Activated T-cell treated with anti-CD3 and anti-CD28 coated beads for 1 hour (primary cell): Measurements from ENCODE around the gene MIEF2.
"Not testable (repeated sequence)": the region's sequence is repeated elsewhere in the genome, so short reads cannot be mapped to it uniquely, and the experiment has no call there.

ENCODE experiments used
- DNase-seq: peaks from one replicate; pipeline ENCODE4 v3.0.0-alpha.2; 2020; ENCODE audit warnings: low read depth

Gene MIEF2, protein sequence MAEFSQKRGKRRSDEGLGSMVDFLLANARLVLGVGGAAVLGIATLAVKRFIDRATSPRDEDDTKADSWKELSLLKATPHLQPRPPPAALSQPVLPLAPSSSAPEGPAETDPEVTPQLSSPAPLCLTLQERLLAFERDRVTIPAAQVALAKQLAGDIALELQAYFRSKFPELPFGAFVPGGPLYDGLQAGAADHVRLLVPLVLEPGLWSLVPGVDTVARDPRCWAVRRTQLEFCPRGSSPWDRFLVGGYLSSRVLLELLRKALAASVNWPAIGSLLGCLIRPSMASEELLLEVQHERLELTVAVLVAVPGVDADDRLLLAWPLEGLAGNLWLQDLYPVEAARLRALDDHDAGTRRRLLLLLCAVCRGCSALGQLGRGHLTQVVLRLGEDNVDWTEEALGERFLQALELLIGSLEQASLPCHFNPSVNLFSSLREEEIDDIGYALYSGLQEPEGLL

GRCh38 chr17:18260332-18261145 is at the start of gene MIEF2:
TSS of gene MIEF2 (plus strand) at chr17:18260662. CDS start at chr17:18262721, 2,059 bp downstream.
- peak; percentile 90 for DNase-seq

GRCh38 chr17:18213666-18214270 is 46.7 kb upstream of the MIEF2 start:
- no peak for DNase-seq

GRCh38 chr17:18216906-18217305 is 43.6 kb upstream of the MIEF2 start:
- DNase-seq, result not testable (repeated sequence)

GRCh38 chr17:18217412-18218015 is 42.9 kb upstream of the MIEF2 start:
- peak; percentile 60 for DNase-seq

- DNase-seq, result no peak
Measured at GRCh38 chr17:18218756-18219415, 41.6 kb upstream of the MIEF2 start.

DNA sequence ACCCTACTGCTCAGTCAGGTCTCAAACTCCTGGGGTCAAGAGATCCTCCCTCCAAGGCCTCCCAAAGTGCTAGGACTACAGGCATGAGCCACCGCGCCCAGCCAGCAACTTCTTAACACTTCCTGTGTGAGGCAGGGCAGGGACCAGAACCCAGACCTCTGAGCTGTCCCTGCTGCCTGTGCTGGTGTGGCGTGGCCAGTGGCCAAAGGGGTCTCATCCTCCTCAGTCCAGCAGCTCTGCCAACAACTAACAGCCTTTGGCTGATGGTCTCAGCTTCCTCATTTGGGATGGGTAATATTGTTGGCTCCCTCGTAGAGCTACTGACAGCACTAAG is 36.4 kb upstream of the MIEF2 start:
- DNase-seq, result no peak

GRCh38 chr17:18224387-18225120 is 35.9 kb upstream of the MIEF2 start:
- DNase-seq, result no peak

GRCh38 chr17:18225121-18225641 is 35.3 kb upstream of the MIEF2 start, which contains the start of gene LLGL1:
TSS of gene LLGL1 (plus strand) at chr17:18225635. CDS start at chr17:18225683, 48 bp downstream.
- DNase-seq, result peak; percentile 94

DNA sequence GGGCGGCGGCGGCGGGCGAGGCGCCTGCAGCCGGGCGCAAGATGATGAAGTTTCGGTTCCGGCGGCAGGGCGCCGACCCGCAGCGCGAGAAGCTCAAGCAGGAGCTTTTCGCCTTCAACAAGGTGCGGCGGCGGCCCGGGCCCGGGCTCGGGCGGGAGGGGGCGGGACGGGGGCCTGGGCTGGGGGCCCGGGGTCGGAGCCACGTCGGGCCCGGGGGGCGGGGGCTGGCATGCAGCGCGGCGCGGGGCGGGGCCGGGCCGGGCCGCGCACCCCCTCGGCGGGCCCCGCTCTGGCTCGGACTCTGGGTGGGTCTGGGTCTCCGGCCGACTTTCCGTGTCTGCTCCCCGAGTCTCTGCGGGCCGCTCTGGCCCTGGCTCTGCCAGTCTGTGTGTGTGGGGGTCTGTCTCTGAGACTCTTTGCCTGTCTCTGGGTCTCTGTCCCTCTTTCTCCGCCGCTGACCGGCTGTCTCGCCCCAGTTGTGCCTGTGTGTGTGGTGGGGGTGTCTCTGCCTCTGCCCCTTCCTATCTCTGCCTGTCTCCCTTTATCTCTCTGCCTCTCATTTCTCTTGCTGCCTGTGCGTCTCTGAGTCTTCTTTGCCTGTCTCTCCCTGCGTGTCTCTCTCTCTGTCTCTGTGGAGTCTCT is 34.7 kb upstream of the MIEF2 start:
- DNase-seq, result no peak

DNA sequence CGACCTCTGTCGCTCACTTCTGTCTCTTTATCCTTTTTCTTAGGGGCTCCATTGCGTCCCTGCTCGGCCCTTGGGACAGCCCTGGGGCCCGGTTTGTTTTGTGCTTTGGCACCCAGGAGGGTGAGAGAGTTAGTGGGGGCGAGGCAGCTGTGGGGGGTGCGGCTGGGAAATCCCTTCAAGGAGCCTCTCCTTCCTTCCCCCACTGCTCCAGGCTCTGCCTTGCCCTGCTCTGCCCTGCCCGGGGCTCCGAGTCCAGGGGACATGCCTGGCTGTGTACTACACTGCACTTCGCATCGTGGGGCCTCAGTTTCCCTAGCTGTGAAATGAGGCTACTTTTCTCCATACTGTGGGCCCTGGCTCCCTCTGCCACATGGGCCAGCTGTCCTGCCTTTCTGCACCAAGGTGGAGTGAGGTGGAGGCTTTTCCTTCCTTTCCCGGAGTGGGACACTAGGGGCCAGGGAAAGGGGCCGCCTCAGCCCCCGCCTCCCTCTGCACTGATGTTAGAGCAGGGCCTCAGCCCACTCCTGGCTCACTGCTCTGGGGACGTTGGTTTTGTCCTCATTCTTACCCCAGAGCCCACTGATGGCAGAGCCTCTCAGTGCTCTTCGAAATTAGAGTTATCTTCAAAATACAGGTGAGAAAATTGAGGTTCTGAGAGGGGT is 34.0 kb upstream of the MIEF2 start:
- DNase-seq, result no peak

- DNase-seq, result no peak
Measured at GRCh38 chr17:18227635-18228034, 32.8 kb upstream of the MIEF2 start.

DNA sequence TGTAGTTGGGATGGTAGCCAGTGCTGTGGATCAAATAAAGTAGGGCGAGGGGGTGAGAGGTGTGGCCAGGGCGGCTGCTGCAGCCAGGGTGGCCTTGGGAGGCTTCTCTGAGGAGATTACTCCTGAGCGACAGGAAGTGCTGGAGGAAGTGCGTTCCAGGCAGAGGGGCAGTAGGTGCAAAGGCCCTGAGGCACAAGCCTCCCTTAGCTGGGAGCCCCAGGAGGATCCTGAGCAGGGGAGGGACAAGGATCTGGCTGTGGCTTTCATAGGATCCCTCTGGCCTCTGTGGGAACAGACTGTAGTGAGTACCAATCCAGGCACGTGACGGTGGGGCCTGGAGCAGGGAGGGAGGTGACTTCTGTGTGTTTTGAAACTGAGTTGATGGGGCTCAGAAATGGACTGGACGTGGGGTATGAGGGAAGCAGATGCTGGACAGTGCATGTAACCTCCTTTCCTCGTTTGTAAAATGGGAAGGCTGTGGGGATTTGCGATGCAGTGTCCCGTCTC is 32.2 kb upstream of the MIEF2 start:
- DNase-seq, result no peak

DNA sequence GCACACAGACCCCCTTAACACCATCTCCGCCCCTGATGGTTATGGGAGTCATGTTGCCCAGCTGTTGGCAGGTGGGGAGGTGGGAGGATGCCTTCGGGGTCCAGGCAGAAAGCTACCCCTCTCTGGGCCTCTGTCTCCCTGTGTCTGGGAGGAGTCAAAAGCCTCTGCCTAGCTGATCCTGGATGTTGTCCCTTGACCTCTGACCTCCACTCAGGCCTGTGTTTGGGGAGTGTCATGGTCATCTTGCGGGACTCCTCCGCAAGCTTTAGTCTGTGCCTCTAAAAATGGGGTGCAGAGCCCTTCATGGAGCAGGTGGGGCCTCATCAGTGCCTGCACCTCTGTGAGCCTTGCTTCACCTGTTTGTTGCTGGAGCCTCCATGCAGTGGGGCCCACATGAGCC is 31.2 kb upstream of the MIEF2 start:
- DNase-seq, result no peak

- DNase-seq, result no peak
Measured at GRCh38 chr17:18229771-18230170, 30.7 kb upstream of the MIEF2 start.

- no peak for DNase-seq
Measured at GRCh38 chr17:18230288-18231141, 29.9 kb upstream of the MIEF2 start.

GRCh38 chr17:18231164-18231563 is 29.3 kb upstream of the MIEF2 start:
- no peak for DNase-seq

DNA sequence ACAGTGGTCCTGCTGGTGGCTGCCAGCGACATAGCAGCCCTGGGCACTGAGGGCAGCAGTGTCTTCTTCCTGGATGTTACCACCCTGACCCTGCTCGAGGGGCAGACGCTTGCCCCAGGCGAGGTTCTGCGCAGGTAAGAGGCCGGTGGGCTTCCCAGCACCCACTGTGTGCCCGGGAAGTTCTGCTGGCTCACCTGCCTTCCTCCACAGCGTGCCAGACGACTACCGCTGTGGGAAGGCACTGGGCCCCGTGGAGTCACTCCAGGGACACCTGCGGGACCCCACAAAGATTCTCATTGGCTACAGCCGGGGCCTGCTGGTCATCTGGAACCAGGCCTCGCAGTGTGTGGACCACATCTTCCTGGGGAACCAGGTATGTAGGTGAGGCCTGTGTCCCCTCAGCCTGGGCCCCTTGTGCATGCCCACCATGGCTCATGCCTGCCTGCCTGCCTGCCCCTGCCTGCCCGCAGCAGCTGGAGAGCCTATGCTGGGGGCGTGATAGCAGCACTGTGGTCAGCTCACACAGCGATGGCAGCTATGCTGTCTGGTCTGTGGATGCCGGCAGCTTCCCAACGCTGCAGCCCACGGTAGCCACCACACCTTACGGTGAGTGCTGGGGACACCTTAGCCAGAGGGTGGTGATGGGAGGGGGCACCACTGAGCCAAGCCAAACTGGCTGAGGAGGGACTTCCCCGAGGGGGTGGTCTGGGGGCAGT is 26.5 kb upstream of the MIEF2 start:
- DNase-seq, result no peak

- DNase-seq, result no peak
Measured at GRCh38 chr17:18234853-18235380, 25.5 kb upstream of the MIEF2 start.
